Sigmoid colon (tissue), 4 donors: Measurements from ENCODE around the gene GPR25.

Experiments used
- EP300 ChIP-seq, 4 donors: sonication (generic); formaldehyde crosslinking; IDR thresholded peaks; one replicate each; pipeline ENCODE4 v1.6.1; 2017; ENCODE audit warnings: antibody characterized with exemption in 4 of 4
- POLR2A ChIP-seq, 2 donors: fragments of 450-650 bp; IDR thresholded peaks; one replicate each; pipeline ENCODE4 v1.6.1; 2016; ENCODE audit warnings: antibody characterized with exemption in 2 of 2, mild to moderate bottlenecking in 2 of 2, moderate library complexity in 2 of 2
- POLR2AphosphoS5 ChIP-seq, 4 donors: sonication (generic); formaldehyde crosslinking; IDR thresholded peaks; one replicate each; pipeline ENCODE4 v1.6.1; 2017; ENCODE audit warnings: antibody characterized with exemption in 4 of 4
- TF ChIP-seq, protein P1 (sequence below), 4 experiments: fragments of 450-650 bp in 3 of 4; fragments of 200-600 bp in 1 of 4; IDR thresholded peaks; one replicate each; pipeline ENCODE4 v1.5.1; 2016 to 2019; ENCODE audit warnings: antibody characterized with exemption in 4 of 4, mild to moderate bottlenecking in 3 of 4, moderate library complexity in 2 of 4

DNA sequence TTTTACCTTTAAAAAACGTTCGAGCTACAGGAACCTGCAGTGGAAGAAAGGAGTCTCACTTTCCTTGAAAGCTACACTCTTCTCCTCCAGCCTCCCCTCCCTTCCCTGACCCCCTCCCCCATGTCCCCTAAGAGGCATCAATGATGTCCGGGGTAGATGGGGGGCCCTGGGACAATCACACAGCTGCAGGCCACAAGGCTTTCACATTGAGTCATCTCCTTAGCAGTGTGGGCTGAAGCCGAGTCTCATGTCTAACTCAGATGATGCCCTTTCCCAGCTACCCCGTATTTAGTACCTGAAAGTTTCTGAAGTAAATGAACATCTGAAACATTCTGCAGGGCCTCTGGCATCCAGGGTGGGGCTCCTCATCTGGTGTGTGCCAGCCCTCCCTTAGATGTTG lies 6.3 kb upstream of the GPR25 start:
- TF ChIP-seq, protein P1, sequence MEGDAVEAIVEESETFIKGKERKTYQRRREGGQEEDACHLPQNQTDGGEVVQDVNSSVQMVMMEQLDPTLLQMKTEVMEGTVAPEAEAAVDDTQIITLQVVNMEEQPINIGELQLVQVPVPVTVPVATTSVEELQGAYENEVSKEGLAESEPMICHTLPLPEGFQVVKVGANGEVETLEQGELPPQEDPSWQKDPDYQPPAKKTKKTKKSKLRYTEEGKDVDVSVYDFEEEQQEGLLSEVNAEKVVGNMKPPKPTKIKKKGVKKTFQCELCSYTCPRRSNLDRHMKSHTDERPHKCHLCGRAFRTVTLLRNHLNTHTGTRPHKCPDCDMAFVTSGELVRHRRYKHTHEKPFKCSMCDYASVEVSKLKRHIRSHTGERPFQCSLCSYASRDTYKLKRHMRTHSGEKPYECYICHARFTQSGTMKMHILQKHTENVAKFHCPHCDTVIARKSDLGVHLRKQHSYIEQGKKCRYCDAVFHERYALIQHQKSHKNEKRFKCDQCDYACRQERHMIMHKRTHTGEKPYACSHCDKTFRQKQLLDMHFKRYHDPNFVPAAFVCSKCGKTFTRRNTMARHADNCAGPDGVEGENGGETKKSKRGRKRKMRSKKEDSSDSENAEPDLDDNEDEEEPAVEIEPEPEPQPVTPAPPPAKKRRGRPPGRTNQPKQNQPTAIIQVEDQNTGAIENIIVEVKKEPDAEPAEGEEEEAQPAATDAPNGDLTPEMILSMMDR (IDR thresholded peaks at IDR 0.05), result no peak
- TF ChIP-seq POLR2A (IDR thresholded peaks at IDR 0.05), result no peak
- TF ChIP-seq POLR2AphosphoS5 (IDR thresholded peaks at IDR 0.05), result no peak
- TF ChIP-seq EP300 (IDR thresholded peaks at IDR 0.05), result no peak
